ENCODE results near the gene COG5.

GRCh38 chr7:107597953-107598352, 34.2 kb upstream of the COG5 start:
- TF ChIP-seq ZNF274 (IDR thresholded peaks at IDR 0.05; ENCODE audit: low read depth, low read length), result no peak
- no peak for TF ChIP-seq YY1 (IDR thresholded peaks at IDR 0.05; ENCODE audit: insufficient read depth, insufficient read length)
- no peak for TF ChIP-seq SUZ12 (IDR thresholded peaks at IDR 0.05; ENCODE audit: extremely low read depth, insufficient read depth, insufficient read length)

Data from NT2/D1 (cell line).